Left lobe of liver (tissue), 2 donors: ENCODE data around the gene SLC39A1. TPM values are rescaled to one million over a fixed set of nuclear protein-coding genes. Genes with fewer than 3 reads are reported as not detected.
"Not testable (repeated sequence)": the region's sequence is repeated elsewhere in the genome, so short reads cannot be mapped to it uniquely, and the experiment has no call there.

Source experiments
- ATAC-seq: fragments of 200-7000 bp; cut with Tn5 transposase; one replicate; pipeline ENCODE4 v1.9.1; 2020; ENCODE audit warnings: mild to moderate bottlenecking, moderate library complexity
- DNase-seq: peaks from one replicate; pipeline ENCODE4 v3.0.0-alpha.2; 2020; ENCODE audit warnings: low spot score
- total RNA-seq: library from RNA; stranded (reverse); gene quantifications from one replicate; pipeline ENCODE4 v1.2.1, GENCODE V29; 2021
- donor health status: DM: no; HTN: no; CAD: no; lungs with moderate emphysema.
- donor health status: DM: no; HTN: yes; CAD: no.

Gene SLC39A1
- total RNA-seq, 1 donor from 2014 or later, result 38.8 TPM

DNA sequence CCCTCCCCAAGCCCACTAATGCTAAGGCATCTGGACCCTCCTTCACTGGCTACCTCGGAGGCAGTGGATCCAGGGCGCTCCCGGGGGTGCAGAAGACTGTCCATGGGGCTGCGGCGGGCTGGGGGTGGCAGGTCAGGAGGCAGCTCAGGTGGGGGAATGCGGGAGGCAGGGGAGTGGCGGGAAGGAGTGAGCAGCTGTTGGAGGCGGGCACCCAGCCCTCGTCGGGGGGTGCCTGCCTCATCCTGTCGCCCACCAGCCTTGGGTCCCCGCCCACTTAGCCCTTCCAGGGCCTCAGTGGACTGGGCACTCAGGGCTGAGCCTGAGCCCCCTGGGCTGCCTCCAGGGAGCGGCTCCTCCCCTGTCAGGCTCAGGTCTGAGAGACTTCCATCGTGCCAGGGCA is 29.9 kb downstream of the SLC39A1 start:
- DNase-seq, result no peak
- ATAC-seq, result no peak

- DNase-seq (no peak), ATAC-seq (no peak)
These were observed 30.9 kb downstream of the SLC39A1 start for GRCh38 chr1:153932156-153933131.

DNA sequence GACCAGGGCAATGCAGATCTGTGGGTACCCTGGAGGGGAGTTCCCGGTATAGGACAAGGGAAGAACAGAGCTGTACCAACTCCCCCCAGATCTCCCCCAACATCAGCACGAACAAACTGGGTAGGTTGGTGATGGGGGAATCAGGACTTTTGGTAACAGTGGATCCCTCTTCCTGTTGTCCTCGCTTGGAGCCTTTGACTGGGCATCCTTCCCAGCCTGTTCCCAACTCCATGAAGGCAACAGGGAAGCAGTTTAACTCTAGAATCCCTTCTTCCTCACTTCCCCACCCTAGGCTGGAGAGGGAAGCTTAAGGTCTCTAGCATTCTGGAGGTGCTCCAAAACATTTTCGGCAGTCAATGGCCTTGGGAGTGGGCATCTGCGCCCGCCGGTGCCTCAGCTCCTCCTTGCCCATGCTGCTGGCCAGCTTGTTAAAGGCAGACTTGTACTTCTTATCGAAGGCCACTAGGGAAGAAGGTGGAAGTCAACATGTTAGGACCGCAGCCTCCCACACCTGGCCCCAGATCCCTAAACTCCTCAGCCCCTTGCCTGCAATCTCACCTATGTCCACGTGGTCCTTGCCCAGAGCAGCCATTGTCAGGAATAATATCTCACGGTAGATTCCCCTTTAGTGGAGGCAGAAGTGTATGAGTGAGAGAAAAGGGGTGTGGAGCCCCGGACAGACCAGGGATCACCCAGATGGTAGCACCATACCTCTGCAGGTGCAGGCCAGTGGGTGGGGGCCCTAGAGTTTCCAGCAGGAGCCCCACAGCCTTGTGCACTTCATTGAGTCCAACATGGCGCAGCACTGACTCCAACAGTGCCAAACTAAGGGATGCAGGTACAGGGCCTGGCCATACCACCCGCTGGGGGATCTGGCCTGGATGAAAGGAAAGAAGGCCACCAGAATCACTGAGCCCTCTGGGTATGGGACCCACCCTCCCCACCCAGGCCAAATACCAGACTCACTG is 33.1 kb downstream of the SLC39A1 start:
- ATAC-seq (no peak), DNase-seq (no peak)

DNA sequence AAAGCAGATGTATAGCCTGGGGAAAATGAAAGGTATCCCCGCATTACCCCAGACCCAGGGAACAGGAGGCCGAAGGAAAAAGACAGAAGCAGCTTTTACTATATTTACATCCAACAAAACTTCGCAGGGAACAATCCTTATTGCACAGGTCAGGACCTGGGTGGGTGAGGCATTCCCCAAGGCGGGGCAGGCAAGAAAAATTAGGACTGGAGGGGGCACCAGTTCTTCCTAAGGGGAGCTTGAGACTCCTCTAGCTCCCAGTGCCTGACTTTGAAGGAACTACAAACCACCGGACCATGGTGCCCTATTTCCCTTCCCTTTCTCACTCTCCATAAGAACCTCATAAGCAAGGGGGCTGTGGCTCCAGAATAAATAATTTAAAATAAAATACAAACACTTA is 33.9 kb downstream of the SLC39A1 start:
- ATAC-seq (no peak), DNase-seq (no peak)

DNA sequence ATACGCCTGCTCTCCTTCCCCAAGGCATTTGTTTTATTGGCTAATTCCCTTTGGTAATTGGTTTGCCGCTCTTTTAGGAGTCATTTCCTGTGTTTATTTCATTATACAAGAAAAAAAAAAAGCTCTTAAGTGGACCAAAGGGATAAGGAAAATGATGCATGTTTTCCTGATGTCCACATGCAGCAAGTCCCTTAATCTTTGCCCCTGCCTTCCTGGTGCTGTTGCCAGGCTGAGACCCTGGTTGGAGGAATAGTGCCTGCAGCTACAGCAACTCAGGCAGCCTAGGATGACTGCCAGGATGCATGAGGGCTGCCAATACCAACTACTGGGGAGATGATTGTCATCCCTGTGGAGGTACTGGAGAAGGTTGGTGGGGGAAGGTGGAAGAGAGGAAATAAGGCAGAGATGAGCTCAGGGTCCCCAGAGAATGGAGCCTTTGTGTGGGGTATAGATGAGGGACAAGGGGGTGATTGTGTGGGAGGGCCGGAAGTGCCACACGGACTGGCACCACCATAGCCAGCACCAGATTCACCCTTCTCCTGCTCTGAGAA is 34.5 kb downstream of the SLC39A1 start:
- ATAC-seq (no peak), DNase-seq (no peak)

- no peak for ATAC-seq
These were observed 35.1 kb downstream of the SLC39A1 start for GRCh38 chr1:153928245-153928644.

GRCh38 chr1:153926405-153926804 is 36.9 kb downstream of the SLC39A1 start:
- DNase-seq (no peak), ATAC-seq (no peak)

More at GRCh38 chr1:153928245-153928644, 35.1 kb downstream of the SLC39A1 start:
- DNase-seq, result no peak

DNA sequence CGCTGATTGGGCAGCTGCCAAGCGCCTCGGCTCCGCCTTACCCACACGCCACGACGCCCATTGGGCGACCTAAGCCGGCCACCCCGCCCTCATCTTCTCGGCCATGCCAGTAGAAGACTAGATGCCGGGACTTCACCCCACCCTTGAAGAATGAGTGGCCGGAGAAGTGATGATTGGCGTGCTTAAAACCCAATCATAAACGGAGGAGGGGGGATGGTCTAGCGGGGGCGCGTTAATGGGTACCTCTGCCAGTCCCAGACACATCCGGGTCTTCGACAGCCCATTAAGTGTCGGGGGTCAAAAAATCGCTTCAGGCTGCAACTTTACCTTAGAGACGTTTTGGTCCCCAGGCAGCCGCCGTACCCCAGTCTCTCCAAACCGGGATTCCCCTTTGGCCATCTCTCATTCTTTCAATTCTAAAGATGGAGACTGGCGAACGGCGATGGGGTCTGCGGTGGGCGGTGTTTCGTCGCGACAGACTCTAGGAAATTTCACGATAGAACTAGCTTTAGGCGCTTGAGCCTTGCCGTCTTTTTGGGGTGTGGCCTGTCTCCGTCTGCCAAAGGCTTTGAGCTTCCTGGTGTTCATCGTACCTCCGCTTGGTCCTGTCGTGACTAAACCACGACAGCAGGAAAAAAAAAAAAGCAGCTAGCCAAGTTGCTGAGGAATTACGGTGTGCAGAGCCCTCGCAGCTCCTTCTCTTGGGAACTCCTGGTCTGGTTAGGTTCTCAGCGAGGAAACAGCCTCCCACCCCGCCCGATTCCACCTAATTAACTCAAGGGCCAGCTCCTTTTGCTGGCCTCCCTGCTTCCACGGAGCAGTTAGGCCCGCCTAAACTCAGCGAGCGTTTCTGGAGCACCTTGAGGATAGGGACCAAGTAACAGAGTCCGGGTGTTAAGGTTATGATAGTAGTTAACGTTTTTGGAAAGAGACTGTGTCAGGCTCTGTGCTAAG is 40.1 kb downstream of the SLC39A1 start, which contains the start of gene GATAD2B:
TSS of gene GATAD2B (minus strand) at position 1 of the 954 bp plus-strand sequence. CDS start 94,625 bp downstream, outside the sequence.
- DNase-seq, result peak; percentile 100

GRCh38 chr1:153922076-153922971 is 41.0 kb downstream of the SLC39A1 start:
- DNase-seq (peak; percentile 54), ATAC-seq (peak; percentile 56)

More for the DNA sequence above, 40.1 kb downstream of the SLC39A1 start, which contains the start of gene GATAD2B:
- peak; percentile 93 for ATAC-seq

GRCh38 chr1:153921803-153922075 is 41.6 kb downstream of the SLC39A1 start:
- ATAC-seq (peak; percentile 2), DNase-seq (no peak)

DNA sequence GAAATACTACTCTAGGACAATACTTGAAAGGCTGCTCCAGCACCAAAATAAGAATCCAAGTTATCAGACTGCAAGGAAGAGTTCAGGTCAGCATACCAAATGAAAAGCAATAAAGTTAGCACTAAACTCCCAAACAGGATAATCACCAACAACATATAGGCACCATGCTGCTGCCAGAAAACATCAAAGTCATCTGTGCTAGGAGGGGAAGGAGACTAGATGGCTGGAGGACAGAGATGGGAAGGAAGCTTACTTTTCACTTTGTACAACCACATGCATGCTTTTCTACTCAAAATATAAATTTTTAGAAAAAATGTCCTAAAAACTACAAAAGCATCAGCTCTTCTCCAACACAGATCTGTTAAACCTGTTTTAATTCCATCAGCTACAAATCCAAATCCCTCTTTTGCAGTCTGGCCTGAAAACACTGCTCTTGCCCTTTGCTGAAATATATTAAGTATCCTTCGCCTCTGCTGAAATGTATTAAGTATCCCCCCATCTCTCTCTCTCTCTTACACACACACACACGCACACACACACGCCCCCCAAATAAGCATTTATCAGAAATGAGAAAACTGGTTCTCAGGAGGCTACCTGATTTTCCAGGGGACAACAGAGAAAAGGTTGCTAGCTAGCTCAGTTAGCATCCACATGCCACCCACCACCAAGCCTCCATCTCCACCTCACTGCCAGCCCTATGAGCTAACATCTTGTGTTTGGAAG is 42.1 kb downstream of the SLC39A1 start:
- no peak for DNase-seq
- no peak for ATAC-seq

DNA sequence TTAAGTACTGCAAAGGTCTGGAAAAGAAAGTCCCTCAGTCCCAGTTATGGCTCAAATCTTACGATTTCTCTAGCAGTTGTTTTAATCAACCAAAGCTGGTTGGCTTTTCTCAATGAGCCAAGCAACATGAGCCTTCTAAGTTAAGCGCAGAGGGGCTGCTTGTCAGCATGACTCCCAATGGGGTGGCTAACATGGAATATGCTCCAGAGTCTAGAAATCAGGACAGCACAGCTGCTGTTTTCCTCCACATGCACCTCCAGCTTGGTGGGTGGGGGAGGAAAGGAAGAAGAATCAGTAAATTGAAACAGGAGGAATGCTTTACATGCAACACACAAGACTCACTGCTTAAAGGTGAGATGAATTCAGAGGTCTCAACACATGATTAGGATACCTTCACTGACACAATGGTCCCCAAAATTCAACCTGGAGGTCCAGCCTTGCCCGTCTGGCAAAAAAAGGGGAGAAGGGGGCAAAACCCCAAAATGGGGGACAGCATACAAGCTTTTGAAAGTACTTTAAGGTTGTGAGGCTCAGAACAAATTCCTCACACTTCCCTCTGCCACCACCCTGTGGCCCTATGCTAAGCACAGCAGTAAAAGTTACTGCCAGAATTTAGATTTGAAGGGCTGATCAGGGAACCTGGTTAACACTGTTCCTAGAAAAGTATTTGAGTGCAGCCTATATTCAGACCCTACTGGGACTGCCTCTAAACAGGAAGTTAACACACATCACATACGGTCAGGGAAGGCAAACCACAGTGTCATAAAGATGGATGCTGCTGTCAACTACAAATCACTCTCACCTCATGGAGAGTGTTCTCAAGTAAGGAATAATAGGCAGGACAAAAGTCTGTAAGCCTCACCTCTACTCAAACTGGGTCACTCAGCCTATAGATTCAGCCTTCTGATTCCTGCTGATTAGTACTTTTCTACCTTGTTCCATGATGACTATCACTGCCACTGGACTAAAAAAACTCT is 43.2 kb downstream of the SLC39A1 start:
- no peak for ATAC-seq
- no peak for DNase-seq

- DNase-seq, result no peak
- no peak for ATAC-seq
These were observed 47.0 kb downstream of the SLC39A1 start for GRCh38 chr1:153916297-153916696.

- DNase-seq, result no peak
- peak; percentile 96 for ATAC-seq
These were observed 51.0 kb downstream of the SLC39A1 start for GRCh38 chr1:153912349-153912748.

- not testable (repeated sequence) for ATAC-seq, DNase-seq
These were observed 52.8 kb downstream of the SLC39A1 start for GRCh38 chr1:153910560-153910959.
